HT-29 (cell line): ENCODE measurements around the gene ZNF518A. TPM values are rescaled to one million over a fixed set of nuclear protein-coding genes. Genes with fewer than 3 reads are reported as not detected.

ENCODE experiments used
- small RNA-seq: library from RNA; depleted of rRNA; stranded (forward); fragments of <200 nt; gene quantifications from one replicate; pipeline ENCODE3, GENCODE V24; 2014
- total RNA-seq: library from RNA; depleted of rRNA; stranded (reverse); fragments of >200 nt; shearing (Covaris generic); gene quantifications from 2 replicates; pipeline ENCODE4 v1.2.3, GENCODE V29; 2014; rRNA removed

Gene ZNF518A
- total RNA-seq, 1 experiment from 2014 or later = 20.0 TPM

Small RNA genes lying within 50 kb of the gene (small RNA-seq; reads per million reads assigned to genes)
- not detected for gene RNU6-271P

Other genes starting within 250 kb of the ZNF518A start
- not detected in 2 replicates for gene CC2D2B, start 222.3 kb upstream of the ZNF518A start, total RNA-seq
- 2.6 and 2.9 TPM in 2 replicates for gene CCNJ, start 86.7 kb upstream of the ZNF518A start, total RNA-seq
- 0.08 and 0.16 TPM in 2 replicates for gene BLNK, start 141.3 kb downstream of the ZNF518A start, total RNA-seq
- gene DNTT, start 174.1 kb downstream of the ZNF518A start, total RNA-seq = not detected in 2 replicates
- not detected in 2 replicates for gene OPALIN, start 228.7 kb downstream of the ZNF518A start, total RNA-seq